Measurements from ENCODE around the gene MYH13. TPM values are rescaled to one million over a fixed set of nuclear protein-coding genes. Genes with fewer than 3 reads are reported as not detected.

MYH13 gene
- total RNA-seq, 1 experiment from 2014 or later: not detected

DNA sequence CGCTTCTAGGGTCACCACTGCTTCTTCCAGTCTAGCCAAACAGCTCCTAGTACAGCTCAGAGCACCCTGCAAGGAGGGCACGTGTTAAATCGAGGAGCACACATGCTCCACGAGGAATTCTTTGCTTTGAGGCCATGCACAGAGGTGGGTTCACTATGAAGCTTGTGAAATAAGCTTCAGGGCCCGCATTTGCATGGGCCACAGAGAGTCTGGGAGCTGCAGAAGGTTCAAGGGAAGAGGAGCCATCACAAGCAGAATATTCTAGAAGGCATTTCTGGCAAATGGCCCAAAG lies 55.3 kb downstream of the MYH13 start:
- no peak overlapping the region for H3K4ac ChIP-seq (ENCODE audit: low read depth, low read length)
- no peak overlapping the region for H3K9ac ChIP-seq (ENCODE audit: extremely low read depth, insufficient read length, low read length)
- no CpG with 5 or more reads among the region's 5 CpGs for WGBS (ENCODE audit: extremely low coverage, insufficient read length, low lambda C conversion rate)
- no peaks in the 10 kb centered on the region; a peak in 1 of 7 replicates for H3K36me3 Mint-ChIP-seq (ENCODE audit: insufficient read depth in 1 of 3, low read depth in 3 of 3)
- H3T11ph ChIP-seq (ENCODE audit: low read length): no peak overlapping the region
- H3K9me3 ChIP-seq (ENCODE audit: control insufficient read depth, low read depth, low read length): no peaks in the 10 kb centered on the region
- no peak overlapping the region for H3K23ac ChIP-seq (ENCODE audit: insufficient read length, low read depth, low read length)
- no peaks in the 10 kb centered on the region for H3K79me1 ChIP-seq (ENCODE audit: insufficient read depth, low read depth, low read length, poor library complexity, severe bottlenecking)
- H3K27ac Mint-ChIP-seq: no peak overlapping the region; a peak in 1 of 7 replicates
- no peaks in the 10 kb centered on the region; a peak in 1 of 5 replicates for H3K9me3 Mint-ChIP-seq
- no peak overlapping the region for H2BK15ac ChIP-seq (ENCODE audit: low read depth, low read length)
- no peak overlapping the region for H4K5ac ChIP-seq (ENCODE audit: insufficient read length, low read depth, low read length)
- no peaks in the 10 kb centered on the region for H3K79me2 ChIP-seq (ENCODE audit: insufficient read depth, low read length)
- H3K27me3 Mint-ChIP-seq (ENCODE audit: low read depth): peaks cover 8% of the 10 kb centered on the region
- H4K20me1 ChIP-seq (ENCODE audit: control insufficient read depth, insufficient read depth, insufficient read length): no peaks in the 10 kb centered on the region
- H3K4me2 ChIP-seq (ENCODE audit: insufficient read depth, insufficient read length, low read length): no peak overlapping the region
- H3K4me1 Mint-ChIP-seq: peaks cover 9 to 10% of the 10 kb centered on the region in 2 experiments
- H4K91ac ChIP-seq (ENCODE audit: insufficient read length, low read depth, low read length): no peak overlapping the region
- no peak overlapping the region for H3K4me3 Mint-ChIP-seq
- no peak overlapping the region for H2BK5ac ChIP-seq (ENCODE audit: insufficient read length, low read length)
- H4K8ac ChIP-seq (replicated peaks; ENCODE audit: insufficient read length, low read depth, low read length): no peak overlapping the region
- H3K27ac ChIP-seq (ENCODE audit: insufficient read length, low read depth, low read length): no peak overlapping the region
- no peak overlapping the region for H2AFZ ChIP-seq (ENCODE audit: low read length)
- H2BK12ac ChIP-seq (ENCODE audit: insufficient read length, low read depth, low read length): no peak overlapping the region
- no peak overlapping the region for H2BK120ac ChIP-seq (ENCODE audit: low read depth, low read length, poor library complexity, severe bottlenecking)
- no peaks in the 10 kb centered on the region for H3K4me1 ChIP-seq (ENCODE audit: insufficient read depth, low read length)
- DNase-seq: no peak
- 0 out of 3 replicates have a peak, but pooled peaks have one; percentile 11 for TF ChIP-seq CTCF (conservative IDR thresholded peaks at IDR 0.05)
- no peaks in the 10 kb centered on the region for H3K23me2 ChIP-seq (ENCODE audit: insufficient read length, low read depth, low read length, poor library complexity, severe bottlenecking)
- no peak overlapping the region for H3K14ac ChIP-seq (ENCODE audit: insufficient read depth, low read length)
- H3K56ac ChIP-seq (ENCODE audit: insufficient read length, low read depth, low read length): no peak overlapping the region
- no peaks in the 10 kb centered on the region for H3K27me3 ChIP-seq (ENCODE audit: insufficient read depth, low read length)
- no peak overlapping the region for H3K18ac ChIP-seq (ENCODE audit: insufficient read length, low read depth, low read length)
- H2BK20ac ChIP-seq (ENCODE audit: low read depth, low read length, poor library complexity, severe bottlenecking): no peak overlapping the region
- no peak overlapping the region for H2AK5ac ChIP-seq (ENCODE audit: insufficient read length, low read length)
